ENCODE results near the gene TNS4.

TNS4 gene

DNA sequence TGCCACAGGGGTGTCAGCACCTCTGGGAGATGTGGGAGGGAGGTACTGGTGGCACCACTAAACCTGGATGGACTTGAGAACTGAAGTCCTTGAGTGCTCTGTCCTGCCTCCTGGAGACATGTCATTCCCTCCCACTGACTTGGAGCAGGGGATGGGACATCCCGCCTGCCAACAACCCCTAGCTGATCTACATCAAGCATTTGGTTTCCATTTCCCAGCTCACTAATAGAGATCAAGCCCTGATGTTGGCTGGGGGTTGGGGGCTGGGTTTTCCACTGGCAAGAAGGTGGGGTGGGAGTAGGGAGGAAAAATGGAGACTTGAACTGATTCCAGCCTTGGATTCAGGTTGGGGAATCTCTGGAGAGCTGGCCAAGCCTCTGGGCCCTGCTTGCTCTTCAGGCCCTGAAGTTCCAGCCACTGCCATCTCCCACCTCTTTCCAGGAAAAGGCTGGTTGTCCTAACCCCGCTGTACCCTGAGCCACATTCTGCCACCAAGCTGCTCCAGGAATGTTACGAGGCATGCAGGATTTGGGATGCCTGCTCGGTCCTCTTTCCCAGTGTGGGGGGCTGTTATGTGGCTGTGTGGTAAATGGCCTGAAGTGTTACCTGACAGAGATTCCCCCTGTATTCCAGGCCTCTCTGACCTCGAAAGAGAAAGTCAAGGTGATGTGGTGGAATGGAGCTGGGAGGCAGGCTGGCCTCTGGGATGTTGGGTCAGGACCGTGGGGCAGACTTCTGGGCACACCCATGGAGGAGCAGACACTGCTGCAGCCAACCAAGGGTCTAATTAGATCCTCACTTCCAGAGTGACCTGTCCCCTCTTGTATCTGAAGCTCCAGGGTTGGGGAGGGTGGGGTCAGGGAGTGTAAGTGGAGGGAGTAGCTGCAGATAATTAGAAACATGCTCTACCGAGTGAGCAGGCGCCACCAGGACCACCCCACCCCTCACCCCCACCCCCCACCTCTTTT lies 41.5 kb downstream of the TNS4 start:
- in situ Hi-C loops (cut with HindIII; ENCODE audit: low sequenced_read_pairs): no loop called here

- in situ Hi-C loops (cut with HindIII; ENCODE audit: low sequenced_read_pairs): no loop called here
These were observed 42.5 kb downstream of the TNS4 start for GRCh38 chr17:40458851-40459482.

- in situ Hi-C loops (cut with HindIII; ENCODE audit: low sequenced_read_pairs): no loop called here
These were observed 43.2 kb downstream of the TNS4 start for GRCh38 chr17:40457964-40458791.

GRCh38 chr17:40457369-40457768 lies 44.1 kb downstream of the TNS4 start:
- in situ Hi-C loops (cut with HindIII; ENCODE audit: low sequenced_read_pairs): no loop called here

DNA sequence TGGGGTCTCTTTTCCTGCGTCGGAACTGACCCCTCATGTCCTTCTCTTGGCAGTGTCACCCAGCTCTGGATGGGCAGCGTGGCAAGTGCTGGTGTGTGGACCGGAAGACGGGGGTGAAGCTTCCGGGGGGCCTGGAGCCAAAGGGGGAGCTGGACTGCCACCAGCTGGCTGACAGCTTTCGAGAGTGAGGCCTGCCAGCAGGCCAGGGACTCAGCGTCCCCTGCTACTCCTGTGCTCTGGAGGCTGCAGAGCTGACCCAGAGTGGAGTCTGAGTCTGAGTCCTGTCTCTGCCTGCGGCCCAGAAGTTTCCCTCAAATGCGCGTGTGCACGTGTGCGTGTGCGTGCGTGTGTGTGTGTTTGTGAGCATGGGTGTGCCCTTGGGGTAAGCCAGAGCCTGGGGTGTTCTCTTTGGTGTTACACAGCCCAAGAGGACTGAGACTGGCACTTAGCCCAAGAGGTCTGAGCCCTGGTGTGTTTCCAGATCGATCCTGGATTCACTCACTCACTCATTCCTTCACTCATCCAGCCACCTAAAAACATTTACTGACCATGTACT lies 44.9 kb downstream of the TNS4 start:
- in situ Hi-C loops (cut with HindIII; ENCODE audit: low sequenced_read_pairs): no loop called here

- in situ Hi-C loops (cut with HindIII; ENCODE audit: low sequenced_read_pairs): no loop called here
These were observed 46.8 kb downstream of the TNS4 start for GRCh38 chr17:40454613-40454995.

- in situ Hi-C loops (cut with HindIII; ENCODE audit: low sequenced_read_pairs): no loop called here
These were observed 47.4 kb downstream of the TNS4 start for GRCh38 chr17:40453881-40454612.

GRCh38 chr17:40452921-40453378 lies 48.5 kb downstream of the TNS4 start:
- in situ Hi-C loops (cut with HindIII; ENCODE audit: low sequenced_read_pairs): no loop called here

- in situ Hi-C loops (cut with HindIII; ENCODE audit: low sequenced_read_pairs): no loop called here
These were observed 49.1 kb downstream of the TNS4 start for GRCh38 chr17:40452216-40452787.

DNA sequence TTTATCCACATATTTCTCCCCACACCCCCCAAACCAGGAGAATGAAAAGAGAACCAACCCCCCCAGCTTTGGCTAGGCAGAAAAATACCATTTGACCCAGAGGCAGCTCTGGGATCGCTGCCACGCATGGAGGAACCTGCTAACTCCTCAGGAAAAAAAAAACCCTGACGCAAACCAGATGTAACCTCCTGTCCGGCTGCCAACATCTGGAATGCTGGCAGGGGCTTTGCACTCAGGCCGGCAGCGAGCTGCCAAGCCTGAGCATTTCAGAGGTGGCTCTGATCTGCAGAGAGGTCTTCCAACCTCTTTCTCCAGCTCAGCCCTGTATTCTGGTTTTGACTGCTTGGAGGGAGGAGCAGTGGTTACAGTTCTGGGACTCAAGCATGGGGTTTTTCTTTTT lies 50.0 kb downstream of the TNS4 start:
- in situ Hi-C loops (cut with HindIII; ENCODE audit: low sequenced_read_pairs): no loop called here

GRCh38 chr17:40450175-40450574 lies 51.2 kb downstream of the TNS4 start:
- in situ Hi-C loops (cut with HindIII; ENCODE audit: low sequenced_read_pairs): no loop called here

- in situ Hi-C loops (cut with HindIII; ENCODE audit: low sequenced_read_pairs): loop anchor here (5.0 kb wide), 1 partner anchor 84 kb away; no protein-coding TSS in a partner anchor
These were observed 52.7 kb downstream of the TNS4 start for GRCh38 chr17:40448639-40449261.

- in situ Hi-C loops (cut with HindIII; ENCODE audit: low sequenced_read_pairs): loop anchor here (5.0 kb wide), 1 partner anchor 84 kb away; no protein-coding TSS in a partner anchor
These were observed 53.2 kb downstream of the TNS4 start for GRCh38 chr17:40448213-40448638.

DNA sequence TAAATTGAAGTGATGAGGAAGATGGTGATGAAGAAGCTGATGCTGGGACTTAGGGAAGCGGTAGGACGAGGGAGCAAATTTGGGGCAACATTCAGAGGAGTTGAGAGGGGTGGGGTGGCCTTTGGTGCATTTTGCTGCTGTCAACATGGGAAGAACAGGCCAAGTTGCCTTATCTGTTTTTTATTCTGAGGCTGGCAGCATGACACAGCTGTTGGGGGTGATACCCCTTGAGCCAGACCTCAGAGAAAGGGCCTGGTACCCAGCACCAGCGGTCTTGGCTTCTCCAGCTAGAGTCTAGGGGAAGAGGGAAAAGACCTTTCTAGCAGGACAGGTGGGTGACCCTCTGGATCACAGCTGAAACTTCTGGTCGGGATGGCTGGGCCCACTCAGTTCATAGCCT lies 53.6 kb downstream of the TNS4 start:
- in situ Hi-C loops (cut with HindIII; ENCODE audit: low sequenced_read_pairs): loop anchor here (5.0 kb wide), 1 partner anchor 84 kb away; no protein-coding TSS in a partner anchor

DNA sequence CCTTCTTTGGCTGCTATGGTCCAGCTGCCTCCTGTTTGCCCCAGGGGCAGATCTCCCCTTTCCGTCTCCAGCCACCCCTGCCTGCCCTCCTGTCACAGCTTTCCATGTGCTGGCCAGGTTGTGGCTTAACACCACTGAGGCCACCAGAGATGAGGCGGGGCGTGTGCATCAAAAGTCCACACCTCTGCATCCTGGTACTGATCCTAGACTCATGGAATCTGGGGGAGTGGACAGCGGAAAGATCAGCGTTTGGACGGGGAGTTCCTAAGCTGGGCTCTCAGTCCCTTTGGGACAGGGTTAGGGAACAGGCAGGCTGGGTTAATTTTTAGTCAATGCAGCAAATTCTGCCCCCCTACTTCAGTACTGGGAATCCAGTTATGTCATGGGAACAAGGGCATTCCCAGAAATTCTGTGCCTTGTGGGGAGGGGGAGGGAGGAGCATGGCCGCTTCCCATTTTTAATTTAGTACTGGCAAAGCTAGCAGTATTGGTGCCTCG lies 54.2 kb downstream of the TNS4 start:
- in situ Hi-C loops (cut with HindIII; ENCODE audit: low sequenced_read_pairs): loop anchor here (5.0 kb wide), 1 partner anchor 85 kb away; no protein-coding TSS in a partner anchor

- in situ Hi-C loops (cut with HindIII; ENCODE audit: low sequenced_read_pairs): loop anchor here (5.0 kb wide), 1 partner anchor 86 kb away; no protein-coding TSS in a partner anchor
These were observed 55.5 kb downstream of the TNS4 start for GRCh38 chr17:40445751-40446468.

- in situ Hi-C loops (cut with HindIII; ENCODE audit: low sequenced_read_pairs): no loop called here
These were observed 57.2 kb downstream of the TNS4 start for GRCh38 chr17:40443988-40444899.
